ENCODE results near the gene LRP6.

DNA sequence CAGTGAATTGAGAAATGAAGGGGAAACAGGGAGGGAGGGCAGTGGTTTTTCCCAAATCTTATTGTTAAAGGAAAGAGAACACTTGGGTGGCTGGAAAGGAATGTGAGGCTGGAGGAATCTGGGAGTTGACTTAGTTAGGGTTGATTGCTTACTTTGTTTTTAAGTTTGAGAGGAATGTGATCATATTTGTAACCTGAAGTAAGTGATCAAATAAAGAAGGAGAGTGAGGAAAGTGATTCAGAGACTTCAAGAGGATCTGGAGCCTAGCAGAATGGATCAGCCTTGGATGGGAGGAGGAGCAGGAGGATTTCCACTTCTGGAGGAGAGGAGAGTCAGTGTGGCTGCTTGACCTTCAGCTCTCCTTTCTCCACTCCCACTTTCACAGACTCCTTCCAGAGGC is 6.0 kb upstream of the LRP6 start:
- TF ChIP-seq EZH2 (IDR thresholded peaks at IDR 0.05; ENCODE audit: low read length, unreplicated experiment) (no peak), EZH2phosphoT487 (IDR thresholded peaks at IDR 0.05; ENCODE audit: borderline replicate concordance, low read length) (no peak)
- TF ChIP-seq, protein P1, sequence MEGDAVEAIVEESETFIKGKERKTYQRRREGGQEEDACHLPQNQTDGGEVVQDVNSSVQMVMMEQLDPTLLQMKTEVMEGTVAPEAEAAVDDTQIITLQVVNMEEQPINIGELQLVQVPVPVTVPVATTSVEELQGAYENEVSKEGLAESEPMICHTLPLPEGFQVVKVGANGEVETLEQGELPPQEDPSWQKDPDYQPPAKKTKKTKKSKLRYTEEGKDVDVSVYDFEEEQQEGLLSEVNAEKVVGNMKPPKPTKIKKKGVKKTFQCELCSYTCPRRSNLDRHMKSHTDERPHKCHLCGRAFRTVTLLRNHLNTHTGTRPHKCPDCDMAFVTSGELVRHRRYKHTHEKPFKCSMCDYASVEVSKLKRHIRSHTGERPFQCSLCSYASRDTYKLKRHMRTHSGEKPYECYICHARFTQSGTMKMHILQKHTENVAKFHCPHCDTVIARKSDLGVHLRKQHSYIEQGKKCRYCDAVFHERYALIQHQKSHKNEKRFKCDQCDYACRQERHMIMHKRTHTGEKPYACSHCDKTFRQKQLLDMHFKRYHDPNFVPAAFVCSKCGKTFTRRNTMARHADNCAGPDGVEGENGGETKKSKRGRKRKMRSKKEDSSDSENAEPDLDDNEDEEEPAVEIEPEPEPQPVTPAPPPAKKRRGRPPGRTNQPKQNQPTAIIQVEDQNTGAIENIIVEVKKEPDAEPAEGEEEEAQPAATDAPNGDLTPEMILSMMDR (conservative IDR thresholded peaks at IDR 0.05; ENCODE audit: low read depth, low read length): no peak

Measured in PC-3 (cell line).